ENCODE results near the gene NPR1. TPM values are rescaled to one million over a fixed set of nuclear protein-coding genes. Genes with fewer than 3 reads are reported as not detected.

Gene NPR1
- total and polyA plus RNA-seq, 2 of the 13 experiments (the other 11 are each of a cell fraction or from before 2014, with no cell fraction given) = not detected

GRCh38 chr1:153679337-153680119 is 1.0 kb downstream of the NPR1 start (continued):
- TF ChIP-seq ZBTB40 (IDR thresholded peaks at IDR 0.05) = no peak
- TF ChIP-seq ZBTB40 (CRISPR knock-in tag; IDR thresholded peaks at IDR 0.05) = 0 out of 2 replicates have a peak, but pooled peaks have one; percentile 20

- DNase-seq (ENCODE audit: low spot score) = no peak
- Histone ChIP-seq H3K4me3 (replicated peaks in 1 of 3; ENCODE audit: insufficient read depth in 1 of 3, low read depth in 2 of 3, low read length in 3 of 3) (no peak overlapping the region; a peak in 1 of 6 replicates), H3K36me3 (replicated peaks in 1 of 2; ENCODE audit: control insufficient read depth in 1 of 2, insufficient read depth in 2 of 2, low read length in 2 of 2) (no peaks in the 10 kb centered on the region), H4K20me1 (ENCODE audit: insufficient read depth, low read length) (no peaks in the 10 kb centered on the region), H3K27ac (ENCODE audit: extremely low read length, insufficient read depth, low read length) (no peak overlapping the region), H3K79me2 (ENCODE audit: insufficient read depth, low read length) (no peaks in the 10 kb centered on the region), H3K9me3 (ENCODE audit: low read length) (no peaks in the 10 kb centered on the region), H3K27me3 (ENCODE audit: control insufficient read depth in 1 of 2, insufficient read depth in 2 of 2, low read length in 2 of 2) (peaks cover 23 to 68% of the 10 kb centered on the region in 2 experiments), H3K4me1 (ENCODE audit: insufficient read depth, low read length) (peaks cover 25% of the 10 kb centered on the region), H2AFZ (ENCODE audit: low read length) (no peak overlapping the region), H3K4me2 (ENCODE audit: low read depth, low read length) (no peak overlapping the region), H3K9ac (ENCODE audit: insufficient read depth, low read depth, low read length) (no peak overlapping the region)
- in situ Hi-C loops (cut with HindIII; ENCODE audit: extremely low pct_ligation_motif_present, low pct_unique_long_range_greater_than_20kb) = loop anchor here (10.0 kb wide), 1 partner anchor 305 kb away; the partner anchor contains the start of gene RAB13
- ChIA-PET CTCF (ENCODE audit: low intra/inter-chr PET ratio, low total read pairs) (no interaction called here), POLR2A (interaction anchor here (1.1 kb wide), 1 partner anchor 9 kb away, joined by 4 read pairs; no protein-coding TSS in a partner anchor)
- intact Hi-C loops (cut with micrococcal nuclease; ENCODE audit: unreplicated experiment) = no loop called here
- no peak for TF ChIP-seq ARHGAP35 (CRISPR knock-in tag; IDR thresholded peaks at IDR 0.05; ENCODE audit: borderline replicate concordance)
- TF ChIP-seq ZNF138 (CRISPR knock-in tag; IDR thresholded peaks at IDR 0.05; ENCODE audit: low read depth) = no peak
- no peak for TF ChIP-seq JUN (CRISPR knock-in tag; IDR thresholded peaks at IDR 0.05)
- no peak for TF ChIP-seq KDM2A (CRISPR knock-in tag; IDR thresholded peaks at IDR 0.05; ENCODE audit: borderline replicate concordance, low read depth)
- no peak for TF ChIP-seq ZNF124 (CRISPR knock-in tag; IDR thresholded peaks at IDR 0.05)
- TF ChIP-seq POLR2A (IDR thresholded peaks at IDR 0.05; ENCODE audit: insufficient read depth in 1 of 2, low read depth in 2 of 2, low read length in 2 of 2) = no peak
- TF ChIP-seq EZH2 (conservative IDR thresholded peaks at IDR 0.05; ENCODE audit: low read depth, low read length) = no peak
- no TSS peak for BruUV-seq (replicated peaks)
- FAIRE-seq = no peak
- no peak for ATAC-seq
- WGBS (ENCODE audit: low lambda C conversion rate) = 52% methylated on average over 10 of the region's 10 CpGs
Observed at GRCh38 chr1:153680120-153680403, 1.6 kb downstream of the NPR1 start.

Data from HepG2 (cell line).